CD4-positive, alpha-beta T cell treated with Interleukin-21 for 1 hour (primary cell): ENCODE data around the gene RNF38.
"Not testable (repeated sequence)": the region's sequence is repeated elsewhere in the genome, so short reads cannot be mapped to it uniquely, and the experiment has no call there.

Experiments
- DNase-seq: peaks from one replicate; pipeline ENCODE4 v3.0.0-alpha.2; 2020

RNF38 gene

DNA sequence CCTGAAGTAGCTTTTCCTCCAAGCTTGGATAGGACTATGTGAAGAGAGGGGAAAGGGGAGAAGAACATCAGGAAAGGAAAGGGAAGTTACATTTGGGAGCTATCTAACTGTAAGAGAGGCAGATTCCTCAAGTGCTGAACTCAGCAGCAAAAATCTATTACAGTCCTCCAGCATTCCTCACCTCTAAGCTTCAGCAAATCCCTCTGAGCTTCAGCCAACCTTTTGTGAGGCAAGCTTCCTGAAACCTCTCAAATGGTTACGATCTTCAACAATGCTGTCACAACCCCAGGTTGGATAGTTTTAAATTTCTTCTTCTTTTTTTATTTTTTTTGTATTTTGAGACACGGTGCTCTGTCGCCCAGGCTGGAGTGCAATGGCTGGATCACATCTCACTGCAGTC, 2.5 kb upstream of the RNF38 start:
- no peak for DNase-seq

DNA sequence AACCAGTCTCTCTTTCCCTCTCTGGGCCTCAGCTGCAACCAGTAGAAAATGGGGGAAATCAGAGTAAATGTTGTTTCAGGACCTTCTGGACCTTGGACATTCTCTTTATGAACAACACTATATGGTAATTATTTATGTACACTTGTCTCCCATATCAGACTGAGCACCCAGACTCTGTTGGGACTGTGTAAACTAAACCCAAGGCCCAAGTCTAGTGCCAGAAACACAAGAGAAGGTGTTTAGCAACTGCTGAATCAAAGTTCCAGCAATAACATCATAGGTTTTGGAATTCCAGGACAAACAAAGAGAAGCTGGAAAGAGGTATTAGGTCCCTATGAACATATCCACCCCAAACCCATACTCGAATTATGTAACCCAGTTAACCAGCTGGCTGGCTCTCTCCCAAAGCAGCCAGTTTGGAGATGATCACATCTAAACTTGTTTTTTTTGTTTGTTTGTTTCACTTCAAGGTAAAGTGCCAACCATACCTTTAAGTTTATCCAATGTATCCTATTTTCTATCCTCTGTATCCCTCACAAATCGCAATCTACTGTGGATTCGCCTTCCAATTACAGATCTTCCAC, 1.9 kb upstream of the RNF38 start:
- no peak for DNase-seq

DNA sequence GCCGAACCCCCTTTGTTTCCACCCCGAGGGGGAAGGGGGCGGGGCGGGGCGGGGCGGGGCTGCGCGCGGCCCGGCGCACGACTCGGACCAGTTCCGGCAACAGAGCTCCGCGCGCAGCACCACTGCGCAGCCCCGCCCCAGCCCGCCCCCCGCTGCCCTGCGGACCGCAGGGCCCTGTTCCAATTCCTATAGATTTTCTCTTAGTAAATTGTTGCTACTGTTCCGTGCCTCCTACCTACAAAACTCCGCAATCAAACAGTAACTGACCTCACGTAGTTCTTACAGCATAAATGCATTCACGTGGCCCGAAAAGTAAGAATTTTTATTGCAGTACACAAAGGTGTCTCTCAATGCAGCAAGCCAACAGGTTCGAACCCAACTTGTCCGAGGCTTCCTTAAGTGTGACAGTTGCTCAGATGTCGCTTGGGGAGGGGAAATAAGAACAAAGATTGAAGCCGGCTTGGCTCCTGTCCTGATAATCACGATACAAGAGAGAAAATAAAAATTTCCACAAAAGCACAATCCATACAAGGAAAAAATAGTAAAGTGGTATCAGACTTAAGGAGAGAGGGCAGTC, 1.2 kb upstream of the RNF38 start:
- DNase-seq: no peak

DNA sequence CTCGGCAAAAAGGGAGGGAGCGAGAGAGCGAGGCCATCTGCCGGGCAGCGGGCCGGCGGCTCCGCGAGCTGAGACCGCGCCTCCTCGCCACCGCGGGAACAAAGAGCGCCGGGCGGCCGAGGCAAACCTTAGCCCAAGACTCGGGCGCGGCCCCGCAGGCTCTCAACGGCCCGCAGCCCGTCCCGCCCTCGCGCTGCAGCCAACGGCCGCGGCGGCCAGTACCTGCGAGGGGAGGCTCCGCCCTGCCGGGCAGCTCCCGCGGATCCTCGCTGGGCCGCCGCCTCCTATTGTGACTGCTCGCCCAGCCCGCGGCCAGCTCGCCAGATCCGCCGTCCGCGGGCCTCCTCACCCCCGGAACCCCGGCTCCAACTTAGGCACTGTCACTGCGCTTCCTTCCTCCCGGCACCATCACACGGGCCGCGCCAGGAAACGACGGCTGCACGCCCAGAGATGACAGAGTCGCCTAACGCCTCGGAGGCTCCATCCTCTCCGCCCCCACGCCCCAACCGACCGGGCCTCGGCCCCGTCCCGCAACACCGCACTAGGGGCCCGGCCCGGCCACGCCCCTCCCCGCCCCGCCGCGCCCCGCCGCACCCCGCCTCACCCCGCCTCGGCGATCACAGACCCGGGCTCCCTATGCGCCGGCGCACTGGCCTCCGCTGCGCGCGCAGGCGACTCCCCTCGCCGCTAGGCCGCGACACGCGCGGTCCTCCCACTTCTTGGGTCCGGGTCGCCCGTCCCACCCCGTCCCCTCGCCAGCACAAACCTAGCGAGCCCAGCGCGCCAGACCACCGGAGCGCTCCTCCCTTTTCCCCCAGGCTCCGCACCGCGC, 479 bp upstream of the RNF38 start:
- peak; percentile 91 for DNase-seq

DNA sequence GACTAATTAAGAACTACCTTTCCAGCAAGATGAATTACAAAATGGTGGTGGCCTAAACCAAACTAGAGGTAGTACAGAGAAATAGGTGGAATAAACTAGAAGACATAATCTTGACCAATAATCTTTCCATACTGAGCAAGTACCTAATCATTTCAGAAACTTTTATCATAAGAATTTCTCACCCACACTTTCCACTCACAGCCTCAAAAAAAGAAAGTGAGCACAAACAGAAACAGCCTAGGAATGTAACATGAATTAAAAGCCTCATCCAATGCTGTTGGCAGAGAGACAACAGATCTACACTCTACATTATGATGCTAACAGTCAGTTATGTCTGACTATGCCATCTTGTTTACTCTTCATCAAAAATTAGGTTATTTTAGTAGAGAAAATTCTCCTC, 1.3 kb downstream of the RNF38 start:
- no peak for DNase-seq

DNA sequence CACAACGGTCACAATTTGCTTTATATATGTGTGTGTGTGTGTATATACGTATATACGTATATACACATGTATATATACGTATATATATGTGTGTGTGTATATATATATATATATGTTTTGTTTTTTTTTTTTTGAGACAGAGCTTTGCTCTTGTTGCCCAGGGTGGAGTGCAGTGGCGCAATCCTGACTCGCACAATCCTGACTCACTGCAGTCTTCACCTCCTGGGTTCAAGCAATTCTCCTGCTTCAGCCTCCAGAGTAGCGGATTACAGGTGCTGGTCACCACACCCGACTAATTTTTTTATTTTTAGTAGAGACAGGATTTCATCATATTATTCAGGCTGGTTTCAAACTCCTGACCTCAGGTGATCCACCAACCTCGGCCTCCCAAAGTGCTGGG, 3.1 kb downstream of the RNF38 start:
- no peak for DNase-seq

DNA sequence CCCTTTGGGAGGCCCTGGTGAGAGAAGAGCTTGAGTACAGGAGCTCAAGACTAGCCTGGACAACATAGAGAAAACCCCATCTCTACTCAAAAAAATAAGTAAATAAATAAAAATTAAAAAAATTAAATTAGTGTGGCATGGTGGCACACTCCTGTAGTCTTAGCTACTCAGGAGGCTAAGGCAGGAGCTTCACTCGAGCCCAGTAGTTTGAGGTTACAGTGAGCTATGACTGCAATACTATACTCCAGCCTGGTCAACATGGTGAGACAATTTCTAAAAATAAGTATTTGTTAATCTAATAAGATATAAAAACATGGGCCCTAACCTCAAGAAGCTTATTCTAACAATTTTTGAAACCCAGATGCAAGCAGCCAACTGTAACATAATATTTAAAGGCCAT, 7.6 kb downstream of the RNF38 start:
- DNase-seq: no peak

DNA sequence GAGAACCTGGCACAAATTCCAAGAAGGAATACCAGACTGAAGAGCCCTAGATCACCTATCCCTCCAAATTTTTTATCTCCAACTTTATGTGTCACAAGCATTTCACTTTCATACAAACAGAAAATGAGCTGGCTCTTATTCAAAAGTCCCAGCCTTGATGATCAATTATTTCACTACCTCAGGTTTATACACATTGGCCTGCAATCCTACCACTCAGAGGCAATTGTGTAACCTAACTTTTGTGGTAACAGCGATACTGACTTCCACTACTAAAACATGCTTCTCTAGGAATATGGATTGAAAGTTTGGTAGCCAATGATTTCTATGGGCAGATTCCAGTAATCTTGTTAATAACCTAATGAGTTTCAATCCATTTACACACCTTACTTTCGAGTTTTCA, 10.5 kb downstream of the RNF38 start:
- DNase-seq: no peak

DNA sequence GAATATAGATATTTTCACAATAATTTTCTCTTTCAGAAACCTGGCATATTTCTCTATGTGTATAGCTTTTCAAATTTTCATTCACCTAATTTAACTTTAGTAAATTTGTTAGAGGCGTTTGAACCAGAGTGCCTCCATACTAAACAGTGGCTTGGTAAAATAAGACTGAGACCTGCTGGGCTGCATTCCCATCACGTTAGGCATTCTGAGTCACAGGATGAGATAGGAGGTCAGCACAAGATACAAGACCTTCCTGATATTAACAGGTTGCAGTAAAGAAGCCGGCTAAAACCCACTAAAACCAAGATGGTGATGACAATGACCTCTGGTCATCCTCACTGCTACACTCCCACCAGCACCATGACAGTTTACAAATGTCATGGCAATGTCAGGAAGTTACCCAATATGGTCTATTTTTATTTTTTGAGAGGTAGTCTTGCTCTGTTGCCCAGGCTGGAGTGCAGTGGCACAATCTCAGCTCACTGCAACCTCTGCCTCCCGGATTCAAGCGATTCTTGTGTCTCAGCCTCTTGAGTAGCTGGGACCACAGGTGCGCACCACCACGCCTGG, 13.6 kb downstream of the RNF38 start:
- DNase-seq: not testable (repeated sequence)

DNA sequence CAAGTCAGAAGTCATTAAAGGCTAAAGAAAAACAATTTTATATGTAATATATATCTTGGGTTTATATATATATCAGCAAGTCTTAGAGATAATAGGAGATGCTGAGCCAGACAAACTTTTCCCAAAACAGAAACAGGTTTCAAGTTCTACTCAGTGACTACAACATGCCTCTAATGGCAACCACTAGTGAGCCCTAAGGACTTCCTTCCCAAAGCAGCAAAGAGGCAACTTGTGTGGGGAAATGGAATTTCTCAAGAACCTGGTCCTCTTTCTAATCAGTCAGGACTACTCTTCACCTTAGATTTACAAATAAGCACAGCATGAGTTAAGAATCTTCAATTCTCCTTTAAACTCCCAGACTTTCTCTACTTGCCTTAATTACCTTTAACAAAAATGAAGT, 17.6 kb downstream of the RNF38 start:
- no peak for DNase-seq

DNA sequence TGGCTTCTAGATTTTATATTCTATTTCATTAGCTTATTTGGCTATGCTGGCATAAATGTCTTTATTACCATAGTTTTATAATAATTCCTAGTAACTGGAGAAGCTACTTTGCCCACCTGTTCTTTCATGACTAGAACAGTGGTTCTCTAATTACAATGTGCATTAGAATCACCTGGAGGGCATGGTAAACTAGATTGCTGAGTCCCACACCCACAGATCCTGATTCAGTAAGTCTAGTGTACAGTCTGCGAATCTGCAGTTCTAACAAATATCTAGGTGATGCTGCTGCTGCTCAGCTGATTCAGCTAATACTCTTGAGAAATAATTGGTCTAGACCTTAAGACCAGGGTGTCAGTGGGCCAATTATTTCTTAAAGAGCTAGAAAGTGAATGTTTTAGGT, 35.5 kb downstream of the RNF38 start:
- no peak for DNase-seq

DNA sequence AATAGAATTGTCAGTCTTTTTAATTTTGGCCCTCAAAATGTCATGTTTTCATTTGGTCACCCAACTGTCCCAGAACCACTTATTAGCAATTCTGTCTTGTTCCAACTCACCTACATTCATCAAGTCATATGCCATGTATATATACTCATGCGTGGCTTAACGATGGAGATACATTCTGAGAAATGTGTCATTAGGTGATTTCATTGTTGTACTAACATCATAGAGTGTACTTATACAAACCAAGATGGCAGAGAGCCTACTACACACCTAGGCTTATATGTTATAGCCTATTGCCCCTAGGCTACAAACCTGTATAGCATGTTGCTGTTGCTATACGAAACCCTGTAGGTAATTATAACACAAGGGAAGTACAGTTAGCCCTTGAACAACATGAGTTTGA, 36.6 kb downstream of the RNF38 start:
- DNase-seq: no peak

DNA sequence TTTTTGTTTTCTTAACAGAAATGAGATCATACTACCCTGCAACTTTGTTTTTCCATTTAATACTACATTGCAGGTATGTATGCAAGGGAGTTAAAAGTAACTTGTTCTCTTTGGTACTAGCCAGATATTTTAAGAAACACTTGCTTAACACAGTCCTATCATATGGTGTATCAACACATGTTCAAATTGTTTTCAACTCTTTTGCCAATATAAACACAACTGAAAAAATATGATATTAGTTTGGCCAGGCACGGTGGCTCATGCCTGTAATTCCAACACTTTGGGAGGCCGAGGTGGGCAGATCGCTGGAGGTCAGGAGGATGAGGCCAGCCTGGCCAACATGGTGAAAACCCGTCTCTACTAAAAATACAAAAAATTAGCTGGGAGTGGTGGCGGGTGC, 41.6 kb downstream of the RNF38 start:
- no peak for DNase-seq

DNA sequence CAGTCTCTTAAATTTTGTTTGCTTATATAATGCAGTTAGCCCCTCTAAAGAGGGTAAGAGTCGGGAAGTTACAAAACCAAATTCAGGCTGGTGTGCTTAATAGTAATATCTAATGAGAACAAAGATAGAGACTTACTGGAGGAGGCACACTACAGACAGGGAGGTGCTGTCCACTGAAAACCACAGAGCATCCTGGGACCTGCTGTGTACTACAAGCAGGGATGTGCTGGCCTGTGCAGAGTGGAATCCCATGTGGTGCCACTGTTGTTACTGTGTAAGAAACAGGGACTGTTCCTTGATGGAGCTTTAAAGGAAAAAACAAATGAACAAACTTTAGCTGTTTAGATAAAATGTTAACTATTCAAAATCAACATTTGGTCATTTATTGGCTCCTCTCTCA, 42.4 kb downstream of the RNF38 start:
- DNase-seq: no peak

DNA sequence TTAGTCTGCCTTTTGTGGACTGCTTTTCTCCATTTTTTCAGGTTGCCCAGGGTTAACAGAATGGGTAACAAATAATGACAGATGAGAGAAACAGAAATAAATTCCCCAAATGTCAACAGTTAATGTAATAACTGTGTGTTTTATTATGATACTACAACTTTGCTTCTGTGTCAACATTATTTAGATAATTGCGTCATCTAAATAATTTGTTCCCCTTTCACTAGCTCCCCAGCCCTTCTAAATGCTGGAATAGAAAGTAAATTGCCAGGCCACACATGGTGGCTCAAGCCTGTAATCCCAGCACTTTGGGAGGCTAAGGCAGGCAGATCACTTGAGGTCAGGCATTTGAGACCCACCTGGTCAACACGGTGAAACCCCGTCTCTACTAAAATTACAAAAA, 53.5 kb downstream of the RNF38 start:
- DNase-seq: no peak

DNA sequence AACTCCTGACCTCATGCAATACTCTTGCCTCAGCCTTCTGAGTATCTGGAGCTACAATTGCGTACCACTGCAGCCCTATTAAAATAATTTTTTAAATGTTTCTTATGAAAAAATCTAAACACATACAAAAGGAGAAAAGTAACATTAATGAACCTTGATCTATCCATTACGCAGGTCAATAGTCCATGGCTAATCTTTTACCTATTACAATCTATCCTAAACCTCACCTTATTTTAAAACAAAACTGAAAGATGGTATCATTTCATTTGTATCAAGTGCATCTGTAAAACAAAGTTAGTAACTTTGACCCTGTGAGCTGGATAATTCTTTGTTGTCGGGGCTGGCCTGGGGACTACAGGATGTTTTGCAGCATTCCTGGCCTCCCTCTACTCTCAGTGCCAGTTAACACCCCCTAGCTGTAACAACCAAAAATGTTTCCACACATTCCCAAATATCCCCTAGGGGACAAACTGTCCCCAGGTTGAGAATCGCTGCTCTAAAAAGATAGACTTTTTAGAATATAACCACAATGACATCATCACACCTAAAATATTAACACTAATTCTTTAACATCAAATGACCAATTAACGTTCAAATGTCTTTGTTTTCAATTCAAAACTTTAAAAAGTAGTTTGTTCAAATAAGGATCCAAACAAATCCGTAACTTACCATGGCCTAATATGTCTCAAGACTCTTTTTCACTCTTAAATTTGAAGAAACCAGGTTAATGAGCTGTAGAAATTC, 54.8 kb downstream of the RNF38 start:
- DNase-seq: no peak

DNA sequence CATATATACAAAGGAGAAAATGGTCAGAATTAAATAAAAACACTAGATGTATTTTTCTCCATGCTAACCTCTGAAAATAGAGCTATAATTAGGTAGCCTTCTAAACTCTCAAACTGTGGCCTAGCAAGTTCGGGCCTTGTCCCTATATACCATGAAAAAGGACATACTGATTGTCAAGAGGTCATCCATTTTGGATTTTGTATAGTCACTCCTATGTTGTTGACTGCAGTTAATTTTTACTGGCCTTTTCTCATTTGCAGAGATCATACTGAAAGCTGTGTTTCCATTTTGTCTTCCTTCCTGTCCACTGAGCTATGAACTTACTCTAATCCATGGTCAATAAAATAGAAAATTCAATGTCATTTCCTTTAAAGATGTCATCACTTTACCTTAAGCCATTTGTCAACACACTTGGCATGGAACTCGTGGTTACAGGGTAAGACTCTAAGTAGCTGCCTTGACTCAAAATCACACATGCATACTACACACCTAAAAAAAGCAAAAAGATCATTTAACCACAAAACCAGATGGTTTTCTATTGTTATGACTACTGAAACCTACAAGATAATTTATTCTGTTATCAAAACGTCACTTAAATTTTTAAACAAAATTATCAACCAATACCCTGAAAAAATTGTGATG, 58.0 kb downstream of the RNF38 start:
- no peak for DNase-seq

DNA sequence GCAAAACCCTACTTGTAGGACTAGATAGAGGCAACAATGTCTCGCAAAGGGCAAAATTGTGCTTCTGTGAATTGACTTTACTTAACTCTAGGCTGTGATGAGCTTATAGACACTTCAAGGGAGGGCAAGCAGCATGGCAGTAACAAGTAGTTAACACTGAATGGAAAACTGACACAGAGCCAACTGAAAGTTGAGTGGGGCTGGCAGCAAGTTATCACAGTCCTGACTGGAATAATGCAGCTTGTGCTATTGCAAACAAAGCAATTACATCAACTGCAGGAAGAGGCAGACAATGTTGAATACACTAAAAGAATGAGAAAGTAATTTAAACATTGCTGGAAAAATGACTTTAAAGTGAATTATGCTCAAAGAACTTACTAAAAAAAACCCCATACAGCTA, 62.2 kb downstream of the RNF38 start:
- DNase-seq: no peak

DNA sequence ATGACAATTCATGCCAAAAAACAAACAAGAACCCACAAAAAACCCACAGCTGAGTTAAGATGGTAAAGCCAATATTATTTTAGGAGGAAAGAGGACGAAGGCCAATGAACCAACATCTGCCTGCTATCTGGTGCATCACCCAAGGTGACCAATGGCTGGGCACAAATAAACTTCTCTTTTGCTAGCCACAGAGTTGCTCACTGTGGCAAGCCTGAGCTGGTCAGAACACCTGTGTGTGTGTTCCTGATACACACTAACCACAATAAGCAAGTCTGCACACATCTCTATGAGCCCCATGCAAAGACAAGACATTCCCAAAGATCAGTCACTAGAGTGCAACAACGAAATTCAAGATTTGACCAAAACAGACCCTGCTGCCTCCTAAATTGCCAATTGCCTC, 63.1 kb downstream of the RNF38 start:
- no peak for DNase-seq

DNA sequence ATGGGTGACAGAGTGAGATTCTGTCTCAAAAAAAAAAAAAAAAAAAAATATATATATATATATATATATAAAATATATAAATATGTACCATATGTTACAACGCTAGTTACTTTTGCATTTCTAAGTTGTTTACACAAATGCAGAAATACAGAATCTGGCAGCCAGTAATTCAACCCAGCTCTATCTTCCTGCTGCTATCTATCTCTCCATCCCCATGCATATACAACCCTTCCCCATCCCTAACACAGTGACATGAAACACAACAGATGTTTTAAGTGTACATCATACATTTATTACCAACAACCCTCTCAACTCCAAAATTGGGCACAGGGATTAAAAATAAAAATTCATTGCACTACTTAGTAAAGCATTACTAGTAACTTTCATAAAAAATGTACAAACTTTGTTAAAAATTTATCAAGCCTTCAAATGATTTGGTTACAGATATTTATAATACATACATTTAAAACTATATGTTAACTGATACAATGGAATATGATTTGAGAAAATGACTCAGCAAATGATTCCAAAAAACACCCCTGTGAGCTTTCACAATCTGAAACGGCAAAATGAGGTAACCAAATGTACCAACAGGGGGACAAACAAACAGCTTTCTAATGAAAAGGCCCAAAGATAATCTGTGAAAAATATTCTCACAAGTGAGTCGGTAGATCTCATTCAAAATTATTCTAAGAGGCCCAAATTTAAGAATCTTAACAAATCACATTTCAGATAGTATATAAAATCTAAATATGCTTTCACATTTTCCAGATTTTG, 63.8 kb downstream of the RNF38 start:
- no peak for DNase-seq

DNA sequence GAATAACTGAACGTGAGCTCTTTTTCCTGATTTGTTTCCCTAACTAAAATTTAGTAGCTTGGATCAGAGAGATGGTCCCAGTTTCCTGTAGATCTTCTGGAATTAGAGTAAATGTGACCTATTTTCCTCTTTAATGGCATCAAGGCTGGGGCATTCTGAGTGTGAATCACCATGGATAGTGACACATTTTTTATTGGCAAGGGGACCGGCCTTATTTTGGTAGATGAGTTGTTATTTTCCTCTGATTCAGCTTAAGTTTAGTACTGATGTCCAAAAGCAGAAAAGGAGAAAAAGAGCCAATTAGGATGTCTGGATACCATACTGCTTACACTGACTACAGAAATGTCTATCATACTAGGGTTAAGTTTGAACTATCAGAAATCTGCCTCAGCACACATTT, 68.1 kb downstream of the RNF38 start:
- DNase-seq: no peak

DNA sequence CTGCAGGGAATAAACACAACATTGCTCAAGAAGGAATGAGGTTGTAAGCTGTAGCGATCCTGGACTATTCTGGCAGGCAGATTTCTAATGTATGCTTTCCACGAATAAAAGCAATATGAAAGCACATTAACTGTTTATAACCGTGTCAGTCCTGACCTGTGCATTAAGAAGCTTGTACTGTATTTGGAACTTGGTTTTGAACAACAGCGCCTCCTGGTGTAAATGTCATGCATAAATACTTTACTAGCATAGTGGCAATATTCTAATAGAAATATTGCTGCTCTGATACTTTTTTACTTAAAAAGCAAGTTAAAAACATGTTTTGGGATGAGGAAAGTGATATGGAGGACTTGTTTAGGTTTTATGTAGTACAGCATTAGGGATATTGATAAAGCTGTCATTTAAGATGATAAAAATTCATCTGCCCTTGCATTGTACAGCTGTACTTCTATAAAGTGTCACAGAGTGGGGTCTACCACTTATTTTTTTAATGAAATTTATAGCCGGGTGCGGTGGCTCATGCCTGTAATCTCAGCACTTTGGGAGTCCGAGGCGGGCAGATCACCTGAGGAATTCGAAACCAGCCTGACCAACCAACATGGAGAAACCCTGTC, 71.2 kb downstream of the RNF38 start:
- peak; percentile 75 for DNase-seq
